ENCODE data around the gene MRPL43. TPM values are rescaled to one million over a fixed set of nuclear protein-coding genes. Genes with fewer than 3 reads are reported as not detected.
"Not testable (repeated sequence)": the region's sequence is repeated elsewhere in the genome, so short reads cannot be mapped to it uniquely, and the experiment has no call there.

MRPL43 gene
- total and polyA plus RNA-seq, 9 donors: 56.6 to 126 (median 83.3) TPM

- no peaks in the 10 kb centered on the region for H3K27me3 ChIP-seq
- TF ChIP-seq EP300 (IDR thresholded peaks at IDR 0.05) (no peak), POLR2A (IDR thresholded peaks at IDR 0.05) (no peak), CTCF (IDR thresholded peaks at IDR 0.05) (no peak)
- H3K27ac ChIP-seq: no peak overlapping the region
- no peak for DNase-seq
- intact Hi-C loops (cut with DNase I): no loop called here
- WGBS, 3 donors: 83 to 99% (median 87%) methylated on average over 6 to 7 of the region's 7 CpGs
- no peaks in the 10 kb centered on the region for H3K9me3 ChIP-seq
- no peaks in the 10 kb centered on the region for H3K36me3 ChIP-seq
- no peak overlapping the region for H3K4me3 ChIP-seq
- H3K4me1 ChIP-seq (ENCODE audit: insufficient read depth): no peaks in the 10 kb centered on the region
These were observed 48.0 kb upstream of the MRPL43 start for GRCh38 chr10:101035314-101035713.

GRCh38 chr10:101034404-101034803 is 47.1 kb upstream of the MRPL43 start:
- not testable (repeated sequence) for H3K27ac ChIP-seq; H3K4me3 ChIP-seq; H3K9me3 ChIP-seq; H3K27me3 ChIP-seq; DNase-seq; H3K36me3 ChIP-seq; H3K4me1 ChIP-seq (ENCODE audit: insufficient read depth)
- intact Hi-C loops (cut with DNase I): loop anchor here in 1 of 4 donors (5.0 kb wide), 1 partner anchor 33 kb away; no protein-coding TSS in a partner anchor
- 93 to 97% (median 94%) methylated on average over 4 of the region's 4 CpGs for WGBS, 3 donors

- Histone ChIP-seq H3K4me1 (ENCODE audit: insufficient read depth) (no peaks in the 10 kb centered on the region), H3K36me3 (no peaks in the 10 kb centered on the region), H3K4me3 (no peak overlapping the region), H3K27me3 (no peaks in the 10 kb centered on the region), H3K9me3 (no peaks in the 10 kb centered on the region), H3K27ac (peak overlapping the region in 1 of 2 donors; percentile 91)
- DNase-seq: no peak
- TF ChIP-seq CTCF (IDR thresholded peaks at IDR 0.05) (no peak), POLR2A (IDR thresholded peaks at IDR 0.05) (no peak), EP300 (IDR thresholded peaks at IDR 0.05) (no peak)
- intact Hi-C loops (cut with DNase I): loop anchor here in 1 of 4 donors (5.0 kb wide), 1 partner anchor 34 kb away; no protein-coding TSS in a partner anchor
- 54 to 68% (median 65%) methylated on average over 3 of the region's 3 CpGs for WGBS, 3 donors
These were observed 46.0 kb upstream of the MRPL43 start for GRCh38 chr10:101033276-101033675.

GRCh38 chr10:101032637-101033224 is 45.4 kb upstream of the MRPL43 start:
- no peaks in the 10 kb centered on the region for H3K27me3 ChIP-seq
- peak overlapping the region; percentile 91 to 95 for H3K27ac ChIP-seq
- intact Hi-C loops (cut with DNase I): loop anchor here in 1 of 4 donors (5.0 kb wide), 1 partner anchor 35 kb away; no protein-coding TSS in a partner anchor
- H3K4me1 ChIP-seq (ENCODE audit: insufficient read depth): no peaks in the 10 kb centered on the region
- H3K36me3 ChIP-seq: no peaks in the 10 kb centered on the region
- 9 to 17% (median 9%) methylated on average over 6 of the region's 6 CpGs for WGBS, 3 donors
- TF ChIP-seq POLR2A (IDR thresholded peaks at IDR 0.05) (no peak), EP300 (IDR thresholded peaks at IDR 0.05) (no peak), CTCF (IDR thresholded peaks at IDR 0.05) (no peak)
- DNase-seq: peak; percentile 58 to 67 (median 67)
- H3K9me3 ChIP-seq: no peaks in the 10 kb centered on the region
- H3K4me3 ChIP-seq: peak overlapping the region; percentile 62

All from ovary (tissue), 9 donors.